HG03139 (cell line): Measurements from ENCODE around the gene CABCOCO1.

Experiments
- ATAC-seq: cut with Tn5 transposase; IDR thresholded peaks from one replicate; pipeline ENCODE4 v1.9.1; 2021; ENCODE audit not compliant: unreplicated experiment

The CABCOCO1 gene

DNA sequence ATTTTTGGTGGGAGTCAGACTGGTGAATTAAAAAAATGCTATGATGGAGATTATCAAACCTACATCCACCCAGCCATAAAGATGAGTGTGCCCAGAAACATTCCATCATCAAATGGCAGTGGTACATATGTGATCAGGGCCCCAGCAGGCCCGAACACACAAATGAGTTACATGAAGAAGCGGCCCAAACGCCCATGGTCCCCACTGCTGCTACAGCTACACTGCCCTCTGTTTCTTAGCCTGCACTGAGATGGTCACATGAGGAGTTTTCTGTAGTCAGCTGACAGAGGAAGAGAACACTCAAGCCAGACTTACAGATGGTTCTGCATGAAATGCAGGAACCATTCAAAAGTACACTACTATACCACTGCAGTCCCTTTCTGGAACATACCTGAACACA lies 142.4 kb downstream of the CABCOCO1 start:
- ATAC-seq = no peak

DNA sequence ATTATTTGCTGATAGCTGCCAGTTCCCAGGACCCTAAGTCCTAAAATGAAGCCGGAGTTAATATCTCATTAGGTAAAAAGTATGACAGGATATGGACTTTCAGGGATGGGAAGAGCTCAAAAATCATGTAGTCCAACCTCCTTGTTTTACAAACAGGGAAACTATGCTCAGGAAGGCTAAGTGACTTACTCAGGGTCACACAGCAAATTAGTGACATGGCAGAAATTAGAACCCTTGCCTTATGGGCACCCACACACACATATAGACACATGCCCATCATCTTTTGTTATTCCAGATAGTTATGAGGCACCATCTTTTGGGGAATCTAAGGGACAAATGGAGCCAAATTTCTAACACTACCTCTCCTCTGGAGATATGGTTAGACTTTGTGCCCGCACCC lies 147.5 kb downstream of the CABCOCO1 start:
- no peak for ATAC-seq

- ATAC-seq = no peak
Measured at GRCh38 chr10:61812052-61812721, 149.5 kb downstream of the CABCOCO1 start.

DNA sequence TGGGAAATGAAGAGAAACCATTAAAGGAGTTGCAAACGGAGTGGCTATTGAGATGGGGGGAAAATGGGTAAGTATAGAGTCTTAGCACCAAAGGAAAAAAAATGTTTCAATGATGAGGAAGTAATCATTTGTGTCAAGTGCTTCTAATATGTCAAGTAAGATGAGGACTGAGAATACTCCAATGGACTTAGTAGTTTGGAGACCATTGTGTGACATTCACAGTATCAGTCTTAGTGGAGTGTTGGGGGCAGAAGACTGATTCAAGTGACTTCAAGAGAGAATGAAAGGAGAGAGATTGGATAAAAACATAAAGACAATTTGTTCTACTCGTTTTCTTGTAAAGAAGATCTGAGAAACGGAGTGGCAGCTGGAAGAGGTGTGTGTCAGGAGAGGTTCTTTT lies 150.2 kb downstream of the CABCOCO1 start:
- no peak for ATAC-seq

- no peak for ATAC-seq
Measured at GRCh38 chr10:61814160-61814559, 151.4 kb downstream of the CABCOCO1 start.

- no peak for ATAC-seq
Measured at GRCh38 chr10:61815496-61815895, 152.8 kb downstream of the CABCOCO1 start.
